HepG2 (cell line): ENCODE results near the gene CD4. TPM values are rescaled to one million over a fixed set of nuclear protein-coding genes. Genes with fewer than 3 reads are reported as not detected.

Experiments used
- ARNTL ChIP-seq: sonication (generic); formaldehyde crosslinking; IDR thresholded peaks from 2 replicates; pipeline ENCODE4 v1.4.0; 2020; ENCODE audit warnings: mild to moderate bottlenecking, missing genetic modification reagents
- BRD4 ChIP-seq: sonication (generic); formaldehyde crosslinking; IDR thresholded peaks from 2 replicates; pipeline ENCODE4 v1.4.0; 2020; ENCODE audit warnings: missing genetic modification reagents
- HDAC2 ChIP-seq: sonication (generic); formaldehyde crosslinking; IDR thresholded peaks from 2 replicates; pipeline ENCODE4 v1.4.0; 2020; ENCODE audit warnings: missing genetic modification reagents
- MED8 ChIP-seq: sonication (generic); formaldehyde crosslinking; IDR thresholded peaks from 2 replicates; pipeline ENCODE4 v1.8.1; 2023; ENCODE audit warnings: mild to moderate bottlenecking, missing genetic modification reagents; ENCODE audit not compliant: insufficient replicate concordance
- MEF2D ChIP-seq: sonication (generic); formaldehyde crosslinking; IDR thresholded peaks from 2 replicates; pipeline ENCODE4 v1.5.1; 2020; ENCODE audit warnings: mild to moderate bottlenecking, missing genetic modification reagents
- NONO ChIP-seq, 2 experiments: fragments of 450-650 bp in 1 of 2; sonication (generic) in 1 of 2; formaldehyde crosslinking in 1 of 2; IDR thresholded peaks in 1 of 2; conservative IDR thresholded peaks in 1 of 2; 2 replicates each; pipeline versions ENCODE4 v1.6.1 to v1.8.0; 2017 to 2022; ENCODE audit warnings: mild to moderate bottlenecking in 1 of 2, missing genetic modification reagents in 1 of 2, moderate library complexity in 1 of 2
- SRSF9 ChIP-seq: fragments of 200-400 bp; formaldehyde crosslinking; IDR thresholded peaks from 2 replicates; pipeline ENCODE4 v1.6.1; 2018; ENCODE audit warnings: borderline replicate concordance, mild to moderate bottlenecking, low read depth, low read length; ENCODE audit not compliant: insufficient read depth, poor library complexity, severe bottlenecking
- TARDBP ChIP-seq: sonication (generic); formaldehyde crosslinking; IDR thresholded peaks from 2 replicates; pipeline ENCODE4 v1.8.0; 2022; ENCODE audit warnings: mild to moderate bottlenecking, missing genetic modification reagents
- ZNF572 ChIP-seq: sonication (generic); formaldehyde crosslinking; IDR thresholded peaks from 2 replicates; pipeline ENCODE4 v1.5.1; 2020; ENCODE audit warnings: mild to moderate bottlenecking, missing genetic modification reagents
- ZNF614 ChIP-seq: IDR thresholded peaks from 2 replicates; pipeline ENCODE4 v1.6.1; 2018; ENCODE audit warnings: missing biosample characterization, missing genetic modification reagents, inconsistent platforms, borderline replicate concordance
- ZNF713 ChIP-seq: sonication (generic); formaldehyde crosslinking; IDR thresholded peaks from 2 replicates; pipeline ENCODE4 v1.4.0; 2020; ENCODE audit warnings: mild to moderate bottlenecking, missing genetic modification reagents
- polyA plus RNA-seq, 8 experiments: library from polyadenylated mRNA; depleted of rRNA in 3 of 8; stranded (reverse) in 7 of 8; unstranded in 1 of 8; fragments of >200 nt; fragmentation: Illumina TruSeq in 4 of 8; extraction: Trizol in 4 of 8; gene quantifications; 2 replicates each; pipeline versions ENCODE4 v1.2.1 to v1.2.3, GENCODE V29; 2011 to 2016; ENCODE audit warnings: low read depth in 4 of 8, missing spikeins in 1 of 8, mixed read lengths in 1 of 8; ENCODE audit not compliant: insufficient read depth in 1 of 8
- total RNA-seq, 5 experiments: library from RNA; depleted of rRNA; stranded (reverse); fragments of >200 nt; fragmentation: Illumina TruSeq; extraction: Trizol; gene quantifications; 2 replicates each; pipeline ENCODE4 v1.2.3, GENCODE V29; 2016; ENCODE audit warnings: low read depth in 1 of 5
- TF ChIP-seq, protein P1 (sequence below): sonication (generic); formaldehyde crosslinking; IDR thresholded peaks from 2 replicates; pipeline ENCODE4 v1.4.0; 2020; ENCODE audit warnings: low read depth, mild to moderate bottlenecking, missing genetic modification reagents
- TF ChIP-seq, protein P2 (sequence below): IDR thresholded peaks from 2 replicates; pipeline ENCODE4 v1.6.1; 2016; ENCODE audit warnings: control low read depth
- TF ChIP-seq, protein P3 (sequence below): IDR thresholded peaks from 2 replicates; pipeline ENCODE4 v1.6.1; 2016; ENCODE audit warnings: missing compliant biosample characterization, missing genetic modification reagents, borderline replicate concordance
- TF ChIP-seq, protein P4 (sequence below): sonication (generic); formaldehyde crosslinking; IDR thresholded peaks from 2 replicates; pipeline ENCODE4 v1.5.0; 2020; ENCODE audit warnings: missing genetic modification reagents
- TF ChIP-seq, protein P5 (sequence below): sonication (generic); formaldehyde crosslinking; IDR thresholded peaks from 2 replicates; pipeline ENCODE4 v1.5.0; 2020; ENCODE audit warnings: missing genetic modification reagents
- TF ChIP-seq, protein P6 (sequence below): sonication (generic); formaldehyde crosslinking; IDR thresholded peaks from 2 replicates; pipeline ENCODE4 v1.5.1; 2020; ENCODE audit warnings: missing genetic modification reagents, mild to moderate bottlenecking, borderline replicate concordance

The CD4 gene
- total and polyA plus RNA-seq, 2 of the 13 experiments (the other 11 are each of a cell fraction or from before 2014, with no cell fraction given): 0.07 to 0.95 TPM

DNA sequence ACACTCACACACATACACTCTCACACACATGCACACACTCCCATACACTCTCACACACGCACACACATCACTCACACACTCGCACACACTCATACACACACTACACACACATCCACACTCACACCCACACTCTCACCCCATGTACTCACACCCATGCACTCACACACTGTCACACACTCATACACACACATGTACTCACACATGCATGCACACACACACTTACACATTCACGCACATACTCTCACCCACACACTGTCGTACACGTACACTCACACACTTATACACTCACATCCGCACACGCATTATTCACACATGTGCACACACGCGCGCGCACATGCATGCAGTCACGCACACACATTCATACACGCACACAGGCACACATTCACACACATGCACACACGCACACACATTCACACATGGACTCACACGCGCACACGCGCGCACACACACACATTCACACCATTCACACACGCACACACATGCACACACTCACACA, 28.4 kb downstream of the CD4 start (continued):
- TF ChIP-seq MED8 (CRISPR knock-in tag) (no peak), MEF2D (no peak), ZNF713 (CRISPR knock-in tag) (no peak), HDAC2 (CRISPR knock-in tag) (no peak), NONO (IDR thresholded peaks at IDR 0.05) (0 out of 2 replicates have a peak, but pooled peaks have one; percentile 13), NONO (CRISPR knock-in tag; conservative IDR thresholded peaks at IDR 0.05) (0 out of 2 replicates have a peak, but pooled peaks have one; percentile 32), ZNF572 (CRISPR knock-in tag) (no peak), ZNF614 (CRISPR knock-in tag) (no peak), BRD4 (CRISPR knock-in tag) (no peak), ARNTL (no peak), TARDBP (peak; percentile 97), SRSF9 (no peak)
- TF ChIP-seq, protein P1, sequence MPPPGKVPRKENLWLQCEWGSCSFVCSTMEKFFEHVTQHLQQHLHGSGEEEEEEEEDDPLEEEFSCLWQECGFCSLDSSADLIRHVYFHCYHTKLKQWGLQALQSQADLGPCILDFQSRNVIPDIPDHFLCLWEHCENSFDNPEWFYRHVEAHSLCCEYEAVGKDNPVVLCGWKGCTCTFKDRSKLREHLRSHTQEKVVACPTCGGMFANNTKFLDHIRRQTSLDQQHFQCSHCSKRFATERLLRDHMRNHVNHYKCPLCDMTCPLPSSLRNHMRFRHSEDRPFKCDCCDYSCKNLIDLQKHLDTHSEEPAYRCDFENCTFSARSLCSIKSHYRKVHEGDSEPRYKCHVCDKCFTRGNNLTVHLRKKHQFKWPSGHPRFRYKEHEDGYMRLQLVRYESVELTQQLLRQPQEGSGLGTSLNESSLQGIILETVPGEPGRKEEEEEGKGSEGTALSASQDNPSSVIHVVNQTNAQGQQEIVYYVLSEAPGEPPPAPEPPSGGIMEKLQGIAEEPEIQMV (CRISPR knock-in tag): no peak
- TF ChIP-seq, protein P2, sequence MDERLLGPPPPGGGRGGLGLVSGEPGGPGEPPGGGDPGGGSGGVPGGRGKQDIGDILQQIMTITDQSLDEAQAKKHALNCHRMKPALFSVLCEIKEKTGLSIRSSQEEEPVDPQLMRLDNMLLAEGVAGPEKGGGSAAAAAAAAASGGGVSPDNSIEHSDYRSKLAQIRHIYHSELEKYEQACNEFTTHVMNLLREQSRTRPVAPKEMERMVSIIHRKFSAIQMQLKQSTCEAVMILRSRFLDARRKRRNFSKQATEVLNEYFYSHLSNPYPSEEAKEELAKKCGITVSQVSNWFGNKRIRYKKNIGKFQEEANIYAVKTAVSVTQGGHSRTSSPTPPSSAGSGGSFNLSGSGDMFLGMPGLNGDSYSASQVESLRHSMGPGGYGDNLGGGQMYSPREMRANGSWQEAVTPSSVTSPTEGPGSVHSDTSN (CRISPR knock-in tag): no peak
- TF ChIP-seq, protein P3, sequence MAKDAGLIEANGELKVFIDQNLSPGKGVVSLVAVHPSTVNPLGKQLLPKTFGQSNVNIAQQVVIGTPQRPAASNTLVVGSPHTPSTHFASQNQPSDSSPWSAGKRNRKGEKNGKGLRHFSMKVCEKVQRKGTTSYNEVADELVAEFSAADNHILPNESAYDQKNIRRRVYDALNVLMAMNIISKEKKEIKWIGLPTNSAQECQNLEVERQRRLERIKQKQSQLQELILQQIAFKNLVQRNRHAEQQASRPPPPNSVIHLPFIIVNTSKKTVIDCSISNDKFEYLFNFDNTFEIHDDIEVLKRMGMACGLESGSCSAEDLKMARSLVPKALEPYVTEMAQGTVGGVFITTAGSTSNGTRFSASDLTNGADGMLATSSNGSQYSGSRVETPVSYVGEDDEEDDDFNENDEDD (CRISPR knock-in tag): no peak
- TF ChIP-seq, protein P4, sequence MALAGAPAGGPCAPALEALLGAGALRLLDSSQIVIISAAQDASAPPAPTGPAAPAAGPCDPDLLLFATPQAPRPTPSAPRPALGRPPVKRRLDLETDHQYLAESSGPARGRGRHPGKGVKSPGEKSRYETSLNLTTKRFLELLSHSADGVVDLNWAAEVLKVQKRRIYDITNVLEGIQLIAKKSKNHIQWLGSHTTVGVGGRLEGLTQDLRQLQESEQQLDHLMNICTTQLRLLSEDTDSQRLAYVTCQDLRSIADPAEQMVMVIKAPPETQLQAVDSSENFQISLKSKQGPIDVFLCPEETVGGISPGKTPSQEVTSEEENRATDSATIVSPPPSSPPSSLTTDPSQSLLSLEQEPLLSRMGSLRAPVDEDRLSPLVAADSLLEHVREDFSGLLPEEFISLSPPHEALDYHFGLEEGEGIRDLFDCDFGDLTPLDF (CRISPR knock-in tag): no peak
- TF ChIP-seq, protein P5, sequence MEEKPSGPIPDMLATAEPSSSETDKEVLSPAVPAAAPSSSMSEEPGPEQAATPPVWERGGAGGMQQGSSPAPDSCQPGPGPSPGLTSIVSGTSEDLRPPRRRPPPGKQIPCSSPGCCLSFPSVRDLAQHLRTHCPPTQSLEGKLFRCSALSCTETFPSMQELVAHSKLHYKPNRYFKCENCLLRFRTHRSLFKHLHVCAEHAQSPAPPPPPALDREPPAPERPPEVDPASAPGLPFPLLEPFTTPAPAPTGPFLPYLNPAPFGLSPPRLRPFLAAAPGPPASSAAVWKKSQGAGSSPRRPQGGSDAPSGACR (CRISPR knock-in tag): no peak
- TF ChIP-seq, protein P6, sequence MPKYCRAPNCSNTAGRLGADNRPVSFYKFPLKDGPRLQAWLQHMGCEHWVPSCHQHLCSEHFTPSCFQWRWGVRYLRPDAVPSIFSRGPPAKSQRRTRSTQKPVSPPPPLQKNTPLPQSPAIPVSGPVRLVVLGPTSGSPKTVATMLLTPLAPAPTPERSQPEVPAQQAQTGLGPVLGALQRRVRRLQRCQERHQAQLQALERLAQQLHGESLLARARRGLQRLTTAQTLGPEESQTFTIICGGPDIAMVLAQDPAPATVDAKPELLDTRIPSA (CRISPR knock-in tag): no peak
